Urinary bladder (tissue), 4 donors: ENCODE data around the gene HDC. TPM values are rescaled to one million over a fixed set of nuclear protein-coding genes. Genes with fewer than 3 reads are reported as not detected.

Experiments
- DNase-seq: peaks from one replicate; pipeline ENCODE4 v3.0.0-alpha.2; 2015; ENCODE audit errors: extremely low spot score
- H3K27ac ChIP-seq: one replicate; pipeline ENCODE4 v1.5.1; 2013; ENCODE audit warnings: low read depth, mild to moderate bottlenecking, moderate library complexity
- H3K36me3 ChIP-seq: one replicate; pipeline ENCODE4 v1.6.1; 2013; ENCODE audit warnings: mild to moderate bottlenecking, moderate library complexity; ENCODE audit not compliant: insufficient read depth
- H3K4me1 ChIP-seq: one replicate; pipeline ENCODE4 v1.6.1; 2013; ENCODE audit warnings: mild to moderate bottlenecking, moderate library complexity; ENCODE audit not compliant: insufficient read depth
- H3K4me3 ChIP-seq: one replicate; pipeline ENCODE4 v1.5.1; 2013; ENCODE audit warnings: low read depth, low read length
- WGBS: extraction: QIAGEN DNeasy Blood & Tissue Kit; methylation state at CpG from one replicate; pipeline ENCODE4 v1.1.7; 2013; 5-methylcytosine and 5-hydroxymethylcytosine counted together
- polyA plus RNA-seq: library from polyadenylated mRNA; stranded (reverse); fragments of 200-250 nt; gene quantifications from one replicate; pipeline ENCODE4 v1.2.3, GENCODE V29; 2013
- total RNA-seq: library from RNA; depleted of rRNA; stranded (reverse); fragments of >200 nt; gene quantifications from one replicate; pipeline ENCODE4 v1.2.3, GENCODE V29; 2014
- donor health status: healthy with polysubstance abuse.
- donor health status: healthy.

Gene HDC
- total and polyA plus RNA-seq, 2 donors: 5.4 to 11.7 TPM

DNA sequence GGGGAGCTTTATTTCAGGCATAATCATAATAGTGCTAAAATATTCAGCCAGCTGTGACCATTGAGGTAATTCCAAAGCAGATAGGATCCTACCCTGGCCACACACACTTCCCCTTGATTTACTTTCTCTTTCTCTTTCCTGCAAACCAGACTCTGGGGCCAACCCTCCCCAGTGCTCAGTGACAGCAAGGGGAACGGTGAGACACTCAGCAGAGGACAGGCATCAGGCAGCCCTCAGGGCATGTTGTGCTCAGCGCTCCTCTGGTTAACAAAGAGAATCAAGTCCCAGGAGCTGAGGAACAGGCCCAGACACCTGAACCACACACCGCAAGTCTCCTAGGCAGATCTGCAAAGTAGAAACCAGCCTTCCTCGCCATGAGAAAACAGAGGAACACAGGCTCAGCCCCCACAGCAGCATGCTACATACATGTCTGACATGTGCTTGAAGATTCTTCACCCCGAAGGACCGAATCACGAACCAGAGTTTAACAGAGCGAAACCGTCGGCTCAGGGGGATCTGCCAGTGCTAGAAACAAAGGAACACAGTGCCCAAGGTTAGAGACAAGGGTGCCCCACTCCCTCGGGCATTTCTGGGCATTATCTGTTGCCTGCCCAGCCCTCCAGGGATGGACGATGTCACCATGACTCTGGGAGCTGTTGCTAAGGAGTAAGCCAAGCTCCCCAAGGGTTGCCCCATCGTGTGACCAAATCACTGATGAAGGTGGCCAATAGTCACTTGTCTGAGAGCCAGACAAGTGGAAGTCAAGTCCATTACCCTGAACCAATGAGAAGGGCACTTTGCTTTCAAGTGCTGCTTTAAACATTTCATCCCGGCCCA is 17.5 kb downstream of the HDC start:
- Histone ChIP-seq H3K27ac (no peak overlapping the region), H3K36me3 (no peaks in the 10 kb centered on the region), H3K4me1 (no peaks in the 10 kb centered on the region), H3K4me3 (no peak overlapping the region)
- DNase-seq: no peak
- WGBS: 88% methylated on average over 14 of the region's 14 CpGs

DNA sequence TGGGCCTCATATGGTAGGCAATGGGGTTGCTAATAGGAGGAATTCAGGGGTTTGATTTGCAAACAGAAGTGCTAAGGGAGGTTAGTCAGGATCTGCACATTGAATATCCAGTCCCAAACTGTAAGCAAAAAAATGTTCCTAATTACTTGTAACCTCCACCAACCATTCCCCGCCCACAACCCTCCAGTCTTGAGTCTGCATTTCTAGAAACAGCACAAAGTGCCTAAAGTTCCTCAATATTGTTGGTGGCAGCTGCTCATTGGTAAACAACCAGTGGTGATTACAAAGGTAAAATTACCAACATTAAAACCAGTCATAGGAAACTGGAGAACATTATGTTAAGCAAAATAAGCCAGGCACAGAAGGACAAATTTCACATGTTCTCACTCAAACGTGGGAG is 18.9 kb downstream of the HDC start:
- H3K27ac ChIP-seq: no peak overlapping the region

GRCh38 chr15:50244959-50245624 is 20.4 kb downstream of the HDC start:
- DNase-seq: no peak
- Histone ChIP-seq H3K36me3 (no peaks in the 10 kb centered on the region), H3K27ac (no peak overlapping the region), H3K4me3 (no peak overlapping the region), H3K4me1 (no peaks in the 10 kb centered on the region)
- 88% methylated on average over 2 of the region's 2 CpGs for WGBS

More for the DNA sequence above, 18.9 kb downstream of the HDC start:
- Histone ChIP-seq H3K36me3 (no peaks in the 10 kb centered on the region), H3K4me3 (no peak overlapping the region), H3K4me1 (no peaks in the 10 kb centered on the region)
- DNase-seq: no peak
- WGBS: 83% methylated on average over 2 of the region's 2 CpGs

DNA sequence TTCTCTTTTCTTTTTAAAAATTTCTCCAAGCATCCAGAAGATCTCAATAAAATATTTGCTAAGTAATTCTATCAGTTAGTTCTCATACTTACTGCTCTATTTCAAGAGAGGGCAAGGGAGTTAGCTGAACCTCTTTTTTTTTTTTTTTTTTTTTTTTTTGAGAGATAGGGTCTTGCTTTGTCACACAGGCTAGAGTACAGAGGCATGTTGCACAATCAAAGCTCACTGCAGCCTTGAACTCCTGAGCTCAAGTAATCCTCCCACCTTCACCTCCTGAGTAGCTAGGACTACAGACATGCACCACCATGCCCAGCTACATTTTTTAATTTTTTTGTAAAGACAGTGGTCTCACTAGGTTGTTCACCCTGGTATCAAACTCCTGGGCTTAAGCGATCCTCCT is 21.4 kb downstream of the HDC start:
- DNase-seq: no peak
- 93% methylated on average over 1 of the region's 1 CpG for WGBS
- Histone ChIP-seq H3K27ac (no peak overlapping the region), H3K4me3 (no peak overlapping the region), H3K4me1 (no peaks in the 10 kb centered on the region), H3K36me3 (no peaks in the 10 kb centered on the region)

- no peak for DNase-seq
- no peak overlapping the region for H3K4me3 ChIP-seq
- H3K4me1 ChIP-seq: no peaks in the 10 kb centered on the region
- WGBS: 72% methylated on average over 5 of the region's 5 CpGs
- H3K36me3 ChIP-seq: no peaks in the 10 kb centered on the region
- H3K27ac ChIP-seq: no peak overlapping the region
Measured at GRCh38 chr15:50241684-50242450, 23.7 kb downstream of the HDC start.

- Histone ChIP-seq H3K27ac (no peak overlapping the region), H3K4me1 (no peaks in the 10 kb centered on the region), H3K4me3 (no peak overlapping the region), H3K36me3 (no peaks in the 10 kb centered on the region)
- no peak for DNase-seq
- WGBS: 82% methylated on average over 2 of the region's 2 CpGs
Measured at GRCh38 chr15:50238255-50238654, 27.3 kb downstream of the HDC start.

- Histone ChIP-seq H3K4me1 (no peaks in the 10 kb centered on the region), H3K27ac (no peak overlapping the region), H3K36me3 (no peaks in the 10 kb centered on the region), H3K4me3 (no peak overlapping the region)
- DNase-seq: no peak
- WGBS: 94% methylated on average over 9 of the region's 9 CpGs
Measured at GRCh38 chr15:50236433-50236832, 29.1 kb downstream of the HDC start.

- H3K36me3 ChIP-seq: no peaks in the 10 kb centered on the region
- WGBS: 74% methylated on average over 1 of the region's 1 CpG
- no peak overlapping the region for H3K4me3 ChIP-seq
- H3K4me1 ChIP-seq: no peaks in the 10 kb centered on the region
- no peak overlapping the region for H3K27ac ChIP-seq
- DNase-seq: no peak
Measured at GRCh38 chr15:50235794-50236193, 29.7 kb downstream of the HDC start.

- H3K27ac ChIP-seq: no peak overlapping the region
- no peaks in the 10 kb centered on the region for H3K4me1 ChIP-seq
- no peaks in the 10 kb centered on the region for H3K36me3 ChIP-seq
- 43% methylated on average over 2 of the region's 2 CpGs for WGBS
- DNase-seq: no peak
- H3K4me3 ChIP-seq: no peak overlapping the region
Measured at GRCh38 chr15:50234764-50235163, 30.8 kb downstream of the HDC start.

DNA sequence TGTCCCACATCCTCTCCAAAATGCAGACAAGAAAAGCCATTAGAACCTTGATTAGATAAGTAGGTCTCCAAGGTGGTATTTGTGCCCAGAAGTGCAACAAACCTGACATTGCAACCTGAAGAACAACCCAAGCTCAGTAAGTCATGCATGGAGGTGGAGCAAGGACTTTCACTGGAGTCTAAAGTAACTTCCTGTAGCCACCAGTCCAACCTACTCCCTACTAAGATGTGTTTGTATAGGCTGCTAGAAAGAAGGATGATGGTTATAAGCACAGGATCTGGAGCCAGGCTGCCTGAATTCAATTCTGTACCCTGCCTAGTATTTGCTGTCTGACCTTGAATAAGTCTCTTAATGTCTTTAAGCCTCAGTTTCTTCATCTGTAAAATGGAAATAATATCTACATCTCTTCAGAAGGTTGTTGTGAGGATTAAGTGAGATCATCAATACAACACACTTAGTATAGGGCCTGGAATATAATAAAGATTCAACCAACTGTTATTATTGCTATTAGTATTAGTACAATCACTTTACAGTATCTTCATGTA is 32.3 kb downstream of the HDC start:
- H3K4me1 ChIP-seq: no peaks in the 10 kb centered on the region
- H3K4me3 ChIP-seq: no peak overlapping the region
- DNase-seq: no peak
- no peaks in the 10 kb centered on the region for H3K36me3 ChIP-seq
- H3K27ac ChIP-seq: no peak overlapping the region

DNA sequence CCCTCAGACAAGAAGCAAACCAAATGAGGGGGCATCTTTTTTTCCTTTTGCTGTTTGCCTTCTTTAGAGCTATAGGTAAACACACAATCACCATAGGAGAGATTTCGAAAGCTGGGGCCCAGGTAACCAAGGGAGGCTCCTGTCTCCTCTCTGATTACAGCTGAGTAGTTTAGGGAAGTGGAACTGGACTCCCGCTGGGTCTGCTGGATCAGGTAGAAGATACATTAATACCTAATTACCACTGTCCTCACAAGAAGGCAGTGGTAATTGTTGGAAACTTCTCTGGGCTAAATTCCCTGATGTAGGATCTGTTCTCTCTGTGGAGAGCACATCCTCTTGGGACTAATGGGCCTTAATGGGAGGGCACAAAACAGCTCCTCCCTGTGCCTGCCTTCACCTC is 32.7 kb downstream of the HDC start:
- 88% methylated on average over 2 of the region's 2 CpGs for WGBS
- Histone ChIP-seq H3K27ac (no peak overlapping the region), H3K4me1 (no peaks in the 10 kb centered on the region), H3K36me3 (no peaks in the 10 kb centered on the region), H3K4me3 (no peak overlapping the region)
- no peak for DNase-seq

DNA sequence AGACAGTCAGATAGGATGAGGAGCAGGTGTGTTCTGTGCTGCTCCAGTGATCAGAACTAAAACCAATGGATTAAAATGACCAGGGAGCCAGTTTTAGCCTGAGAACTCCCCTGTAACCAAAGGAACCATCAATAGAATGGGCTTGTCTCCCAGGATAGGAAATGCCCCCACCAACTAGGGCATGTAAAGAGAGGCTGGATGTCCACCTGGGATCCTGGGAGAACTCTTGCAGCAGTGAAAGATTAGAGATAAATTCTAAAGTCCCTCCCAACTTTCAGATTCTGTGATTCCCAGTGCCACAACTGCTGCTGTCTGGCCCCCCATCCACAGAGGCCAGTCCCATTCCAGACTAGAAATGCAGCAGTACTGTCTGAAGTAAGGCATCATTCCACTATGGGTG is 33.8 kb downstream of the HDC start:
- Histone ChIP-seq H3K36me3 (no peaks in the 10 kb centered on the region), H3K4me3 (no peak overlapping the region), H3K27ac (no peak overlapping the region), H3K4me1 (no peaks in the 10 kb centered on the region)
- DNase-seq: no peak

- H3K27ac ChIP-seq: no peak overlapping the region
Measured at GRCh38 chr15:50229336-50229735, 36.2 kb downstream of the HDC start.

More at GRCh38 chr15:50229336-50229735, 36.2 kb downstream of the HDC start:
- 83% methylated on average over 3 of the region's 3 CpGs for WGBS
- Histone ChIP-seq H3K4me1 (no peaks in the 10 kb centered on the region), H3K36me3 (no peaks in the 10 kb centered on the region), H3K4me3 (no peak overlapping the region)
- DNase-seq: no peak
